Measurements from ENCODE around the gene COL6A2. TPM values are rescaled to one million over a fixed set of nuclear protein-coding genes. Genes with fewer than 3 reads are reported as not detected.
A peak's percentile ranks its signal among the peaks of the same experiment; 100 is the strongest.
"Not testable (repeated sequence)": the region's sequence is repeated elsewhere in the genome, so short reads cannot be mapped to it uniquely, and the experiment has no call there.

The COL6A2 gene
- total RNA-seq, 1 donor from 2014 or later: 933 TPM

GRCh38 chr21:46145840-46146691, 48.2 kb downstream of the COL6A2 start:
- no peak overlapping the region for H3K4me3 Mint-ChIP-seq
- peaks cover 12% of the 10 kb centered on the region for H3K27me3 Mint-ChIP-seq (ENCODE audit: low read depth)
- peaks cover 29% of the 10 kb centered on the region for H3K4me1 Mint-ChIP-seq
- TF ChIP-seq CTCF (IDR thresholded peaks at IDR 0.05; ENCODE audit: unreplicated experiment): no peak
- peak overlapping the region; percentile 90 for H3K27ac Mint-ChIP-seq
- no peaks in the 10 kb centered on the region for H3K36me3 Mint-ChIP-seq
- no peaks in the 10 kb centered on the region for H3K9me3 Mint-ChIP-seq
- DNase-seq (ENCODE audit: low spot score in 2 of 2, unreplicated experiment in 2 of 2): peak in 1 of 2 experiments; percentile 23

- no peak overlapping the region for H3K4me3 Mint-ChIP-seq
- H3K27me3 Mint-ChIP-seq (ENCODE audit: low read depth): peaks cover 6% of the 10 kb centered on the region
- DNase-seq (ENCODE audit: low spot score in 2 of 2, unreplicated experiment in 2 of 2): peak in 1 of 2 experiments; percentile 12
- TF ChIP-seq CTCF (IDR thresholded peaks at IDR 0.05; ENCODE audit: unreplicated experiment): no peak
- H3K27ac Mint-ChIP-seq: peak overlapping the region; percentile 90
- no peaks in the 10 kb centered on the region for H3K36me3 Mint-ChIP-seq
- no peaks in the 10 kb centered on the region for H3K9me3 Mint-ChIP-seq
- H3K4me1 Mint-ChIP-seq: peaks cover 23% of the 10 kb centered on the region
Observed at GRCh38 chr21:46146856-46147255, 48.9 kb downstream of the COL6A2 start.

GRCh38 chr21:46147429-46147828, 49.5 kb downstream of the COL6A2 start:
- peak in 1 of 2 experiments; percentile 11 for DNase-seq (ENCODE audit: low spot score in 2 of 2, unreplicated experiment in 2 of 2)

GRCh38 chr21:46148106-46148505, 50.2 kb downstream of the COL6A2 start:
- Mint-ChIP-seq H3K4me1 (peaks cover 20% of the 10 kb centered on the region), H3K36me3 (no peaks in the 10 kb centered on the region), H3K9me3 (no peaks in the 10 kb centered on the region), H3K4me3 (no peak overlapping the region), H3K27ac (no peak overlapping the region), H3K27me3 (ENCODE audit: low read depth) (no peaks in the 10 kb centered on the region)
- peak in 1 of 2 experiments; percentile 2 for DNase-seq (ENCODE audit: low spot score in 2 of 2, unreplicated experiment in 2 of 2)
- TF ChIP-seq CTCF (IDR thresholded peaks at IDR 0.05; ENCODE audit: unreplicated experiment): no peak

More at GRCh38 chr21:46147429-46147828, 49.5 kb downstream of the COL6A2 start:
- not testable (repeated sequence) for H3K27me3 Mint-ChIP-seq (ENCODE audit: low read depth); H3K9me3 Mint-ChIP-seq; H3K36me3 Mint-ChIP-seq; H3K4me3 Mint-ChIP-seq; H3K27ac Mint-ChIP-seq
- H3K4me1 Mint-ChIP-seq: peaks cover 18% of the 10 kb centered on the region

- TF ChIP-seq CTCF (IDR thresholded peaks at IDR 0.05; ENCODE audit: unreplicated experiment): no peak
- Mint-ChIP-seq H3K36me3 (no peaks in the 10 kb centered on the region), H3K4me3 (no peak overlapping the region), H3K27me3 (ENCODE audit: low read depth) (no peaks in the 10 kb centered on the region), H3K27ac (no peak overlapping the region), H3K4me1 (peaks cover 18% of the 10 kb centered on the region), H3K9me3 (no peaks in the 10 kb centered on the region)
- peak in 1 of 2 experiments; percentile 12 for DNase-seq (ENCODE audit: low spot score in 2 of 2, unreplicated experiment in 2 of 2)
Observed at GRCh38 chr21:46149205-46149901, 51.4 kb downstream of the COL6A2 start.

GRCh38 chr21:46150073-46150472, 52.2 kb downstream of the COL6A2 start:
- H3K27ac Mint-ChIP-seq: no peak overlapping the region
- TF ChIP-seq CTCF (IDR thresholded peaks at IDR 0.05; ENCODE audit: unreplicated experiment): no peak
- H3K36me3 Mint-ChIP-seq: no peaks in the 10 kb centered on the region
- peak in 1 of 2 experiments; percentile 17 for DNase-seq (ENCODE audit: low spot score in 2 of 2, unreplicated experiment in 2 of 2)
- H3K4me3 Mint-ChIP-seq: no peak overlapping the region
- peaks cover 15% of the 10 kb centered on the region for H3K4me1 Mint-ChIP-seq
- H3K9me3 Mint-ChIP-seq: no peaks in the 10 kb centered on the region
- no peaks in the 10 kb centered on the region for H3K27me3 Mint-ChIP-seq (ENCODE audit: low read depth)

Data from mesothelial cell of epicardium (in vitro differentiated cells).